K562 (cell line): ENCODE results near the gene DMGDH. TPM values are rescaled to one million over a fixed set of nuclear protein-coding genes. Genes with fewer than 3 reads are reported as not detected.
A peak's percentile ranks its signal among the peaks of the same experiment; 100 is the strongest.

Experiments
- ATAC-seq: fragments of 200-7000 bp; cut with Tn5 transposase; 3 replicates; pipeline ENCODE4 v1.9.1; 2020; ENCODE audit warnings: moderate library complexity
- BruUV-seq: library from RNA; stranded (reverse); fragments of 400-500 nt; replicated peaks from 2 replicates; lab custom pipeline; 2021; lab: Mats Ljungman, UMichigan
- CTCF ChIA-PET: fragments of 300-600 bp; formaldehyde crosslinking; extraction: SDS; loops from one replicate; lab custom pipeline; 2021; ENCODE audit warnings: low intra/inter-chr PET ratio; lab: Yijun Ruan, JAX
- POLR2A ChIA-PET: fragments of 300-600, 350-650 bp; sonication (Branson Sonifier 250); formaldehyde crosslinking; extraction: SDS; loops from one replicate; lab custom pipeline; 2021; ENCODE audit warnings: antibody characterized with exemption, inconsistent platforms; lab: Yijun Ruan, JAX
- DNase-seq, 4 experiments: peaks; one replicate each; pipeline versions ENCODE4 v3.0.0 to v3.0.0-alpha.2; 2011 to 2018; ENCODE audit warnings: low spot score in 3 of 4, mixed read lengths in 3 of 4; ENCODE audit errors: extremely low read depth in 1 of 4
- FAIRE-seq: peaks from 2 replicates; lab custom pipeline; 2011; peaks lifted over from hg19 to GRCh38; lab: Jason Lieb, UNC
- H2AFZ ChIP-seq: 2 replicates; pipeline ENCODE4 v1.6.0; 2011; ENCODE audit warnings: low read depth, low read length, control low read depth, inconsistent platforms
- H3K27ac ChIP-seq: fragments of 200-600 bp; 3 replicates; pipeline ENCODE4 v1.8.0; 2011; ENCODE audit warnings: low read depth, mild to moderate bottlenecking, control low read depth, inconsistent platforms, low read length, moderate library complexity, mixed read lengths; ENCODE audit errors: extremely low read depth
- H3K27me3 ChIP-seq, 2 experiments: fragments of 300-600 bp in 1 of 2; 2 replicates in 1 of 2; 3 replicates in 1 of 2; pipeline versions ENCODE4 v1.6.0 to v1.8.0; 2011; ENCODE audit warnings: inconsistent platforms in 2 of 2, low read length in 2 of 2, mild to moderate bottlenecking in 1 of 2, mixed read lengths in 1 of 2, moderate library complexity in 1 of 2; ENCODE audit not compliant: control insufficient read depth in 2 of 2, insufficient read depth in 2 of 2
- H3K36me3 ChIP-seq: fragments of 300-600 bp; 3 replicates; pipeline ENCODE4 v1.8.0; 2011; ENCODE audit warnings: mild to moderate bottlenecking, low read length, inconsistent platforms; ENCODE audit not compliant: control insufficient read depth, insufficient read depth
- H3K4me1 ChIP-seq, 2 experiments: fragments of 200-600 bp in 1 of 2; replicated peaks in 1 of 2; 2 replicates in 1 of 2; 3 replicates in 1 of 2; pipeline versions ENCODE4 v1.5.1 to v1.8.0; 2011; ENCODE audit warnings: inconsistent platforms in 2 of 2, low read length in 2 of 2, mild to moderate bottlenecking in 1 of 2, mixed read lengths in 1 of 2, moderate library complexity in 1 of 2; ENCODE audit not compliant: control insufficient read depth in 2 of 2, insufficient read depth in 2 of 2
- H3K4me2 ChIP-seq: 2 replicates; pipeline ENCODE4 v1.6.1; 2011; ENCODE audit warnings: low read length, control low read depth, inconsistent platforms, mixed read lengths; ENCODE audit not compliant: insufficient read depth
- H3K4me3 ChIP-seq: fragments of 200-600 bp; sonication (generic), shearing (Covaris generic); 2 replicates; pipeline ENCODE4 v1.5.1; 2016; ENCODE audit warnings: control low read depth, inconsistent platforms
- H3K79me2 ChIP-seq: fragments of 200-600 bp; 3 replicates; pipeline ENCODE4 v1.8.0; 2011; ENCODE audit warnings: low read length, inconsistent platforms; ENCODE audit not compliant: control insufficient read depth, insufficient read depth
- H3K9ac ChIP-seq, 2 experiments: 2 replicates each; pipeline versions ENCODE4 v1.6.0 to v1.6.1; 2011; ENCODE audit warnings: low read depth in 2 of 2, low read length in 2 of 2, control low read depth in 1 of 2, inconsistent platforms in 1 of 2, mild to moderate bottlenecking in 1 of 2, mixed read lengths in 1 of 2; ENCODE audit not compliant: insufficient read depth in 1 of 2
- H3K9me1 ChIP-seq: one replicate; pipeline ENCODE4 v1.6.0; 2011; ENCODE audit warnings: inconsistent platforms, mild to moderate bottlenecking, low read length, moderate library complexity; ENCODE audit not compliant: control insufficient read depth, insufficient read depth
- H3K9me3 ChIP-seq: replicated peaks from 2 replicates; pipeline ENCODE4 v1.5.1; 2011; ENCODE audit warnings: low read depth, low read length, inconsistent platforms; ENCODE audit not compliant: control insufficient read depth, insufficient read depth
- H4K20me1 ChIP-seq: replicated peaks from 2 replicates; pipeline ENCODE4 v1.6.1; 2011; ENCODE audit warnings: low read length, inconsistent platforms, mixed read lengths; ENCODE audit not compliant: control insufficient read depth, insufficient read depth
- CXXC5 ChIP-seq: fragments of 250-450 bp; sonication (Bioruptor Pico); IDR thresholded peaks from 2 replicates; pipeline ENCODE4 v1.8.0; 2022; ENCODE audit warnings: inconsistent platforms, mild to moderate bottlenecking, moderate library complexity
- HNRNPLL ChIP-seq: fragments of 200-400 bp; formaldehyde crosslinking; IDR thresholded peaks from 2 replicates; pipeline ENCODE4 v1.6.1; 2017; ENCODE audit warnings: low read length, low read depth, mild to moderate bottlenecking; ENCODE audit not compliant: poor library complexity, severe bottlenecking
- MITF ChIP-seq: IDR thresholded peaks from 2 replicates; pipeline ENCODE4 v1.6.1; 2014; ENCODE audit warnings: antibody characterized with exemption
- NBN ChIP-seq: fragments of 450-650 bp; IDR thresholded peaks from 2 replicates; pipeline ENCODE4 v1.6.1; 2016; ENCODE audit warnings: low read depth, mild to moderate bottlenecking
- REST ChIP-seq, 2 experiments: fragments of 450-650 bp; formaldehyde crosslinking in 1 of 2; IDR thresholded peaks; 2 replicates each; pipeline versions ENCODE4 v1.4.0 to v1.6.1; 2014 to 2020; ENCODE audit warnings: mild to moderate bottlenecking in 2 of 2, borderline replicate concordance in 1 of 2, low read depth in 1 of 2
- SAFB2 ChIP-seq: fragments of 200-400 bp; formaldehyde crosslinking; IDR thresholded peaks from 2 replicates; pipeline ENCODE4 v1.6.1; 2018; ENCODE audit warnings: borderline replicate concordance, low read length, low read depth, moderate library complexity; ENCODE audit not compliant: severe bottlenecking
- SREBF2 ChIP-seq: sonication (generic); formaldehyde crosslinking; IDR thresholded peaks from 2 replicates; pipeline ENCODE4 v1.4.0; 2020; ENCODE audit warnings: mild to moderate bottlenecking, missing genetic modification reagents
- ZNF24 ChIP-seq: fragments of 450-650 bp; IDR thresholded peaks from 2 replicates; pipeline ENCODE4 v1.6.1; 2016
- ZSCAN32 ChIP-seq: fragments of 450-650 bp; formaldehyde crosslinking; IDR thresholded peaks from 2 replicates; pipeline ENCODE4 v1.4.0; 2020; ENCODE audit warnings: mild to moderate bottlenecking, moderate library complexity
- WGBS: fragments of 100-300 bp; shearing (Covaris generic); methylation state at CpG from one replicate; pipeline ENCODE4 v1.1.6; 2016; ENCODE audit warnings: low coverage, mixed read lengths; ENCODE audit not compliant: insufficient coverage; ENCODE audit errors: missing lambda C conversion rate; 5-methylcytosine and 5-hydroxymethylcytosine counted together
- in situ Hi-C: fragments of 300-500 bp; cut with MboI; formaldehyde crosslinking; loops from 4 replicates; pipeline ENCODE4 v1.15.0; 2018; ENCODE audit warnings: inconsistent platforms, mixed read lengths
- intact Hi-C: fragments of 100-400 bp; cut with micrococcal nuclease; formaldehyde crosslinking; loops from 2 replicates; pipeline ENCODE4 v1.14.2; 2022
- polyA plus RNA-seq, 8 experiments: library from polyadenylated mRNA; depleted of rRNA in 4 of 8; stranded (reverse) in 5 of 8; unstranded in 3 of 8; fragments of >200 nt; fragmentation: Nextera tagmentation in 2 of 8; fragmentation: Illumina TruSeq in 1 of 8; extraction: Ambion mirVana in 2 of 8; extraction: Trizol in 1 of 8; gene quantifications; 2 replicates each; pipeline versions ENCODE4 v1.2.1 to v1.2.3, GENCODE V29; 2011 to 2014; ENCODE audit warnings: inconsistent platforms in 1 of 8, missing spikeins in 1 of 8
- total RNA-seq, 7 experiments: library from RNA; depleted of rRNA in 6 of 7; stranded (reverse); fragments of >200 nt in 6 of 7; fragmentation: Illumina TruSeq in 2 of 7; extraction: Trizol in 2 of 7; gene quantifications; 2 replicates each; pipeline versions ENCODE4 v1.2.1 to v1.2.3, GENCODE V29; 2011 to 2021; ENCODE audit warnings: low replicate concordance in 1 of 7
- TF ChIP-seq, protein P1 (sequence below): sonication (generic); formaldehyde crosslinking; IDR thresholded peaks from 2 replicates; pipeline ENCODE4 v1.8.0; 2022; ENCODE audit warnings: missing genetic modification reagents, mild to moderate bottlenecking, borderline replicate concordance

The DMGDH gene
- total and polyA plus RNA-seq, 9 of the 15 experiments (the other 6 are each of a cell fraction or from before 2014, with no cell fraction given): 0.13 to 0.58 TPM; not detected in 7

- Histone ChIP-seq H4K20me1 (no peaks in the 10 kb centered on the region), H3K4me2 (no peak overlapping the region), H3K27ac (no peak overlapping the region), H3K36me3 (no peaks in the 10 kb centered on the region), H3K79me2 (no peaks in the 10 kb centered on the region), H3K9me3 (no peaks in the 10 kb centered on the region), H2AFZ (peak overlapping the region; percentile 18; the same call in 1 of the 2 replicates), H3K4me1 (no peaks in the 10 kb centered on the region; a peak in 1 of 5 replicates), H3K4me3 (no peak overlapping the region), H3K9ac (no peak overlapping the region), H3K27me3 (no peaks in the 10 kb centered on the region; a peak in 2 of 5 replicates), H3K9me1 (no peaks in the 10 kb centered on the region)
- 17% methylated on average over 14 of the region's 14 CpGs for WGBS
- POLR2A ChIA-PET: interaction anchor here (0.7 to 1.3 kb wide), 4 partner anchors 9 to 112 kb away, joined by 3 to 10 read pairs (median 3); no protein-coding TSS in a partner anchor
- BruUV-seq: no TSS peak
- CTCF ChIA-PET: interaction anchor here (0.5 to 2.8 kb wide), 7 partner anchors 89 to 1063 kb away, joined by 3 to 32 read pairs (median 5); no protein-coding TSS in a partner anchor
- in situ Hi-C loops (loop anchor here (10.0 to 25.0 kb wide), 2 partner anchors 454 to 1291 kb away; partner anchors contain the start of gene SPZ1), intact Hi-C loops (loop anchor here (1.0 to 10.0 kb wide), 2 partner anchors 121 to 834 kb away; no protein-coding TSS in a partner anchor)
- peak; percentile 91 for ATAC-seq
- peak; percentile 86 for FAIRE-seq
- peak; percentile 18 to 61 (median 40) for DNase-seq
- TF ChIP-seq SREBF2 (CRISPR knock-in tag) (no peak), MITF (no peak), ZSCAN32 (no peak), SAFB2 (no peak), REST (IDR thresholded peaks at IDR 0.05; ENCODE audit: borderline replicate concordance) (peak; percentile 67; the same call in 1 of the 2 replicates), REST (CRISPR knock-in tag; IDR thresholded peaks at IDR 0.05; ENCODE audit: low read depth) (no peak), HNRNPLL (peak; percentile 53), NBN (no peak), CXXC5 (CRISPR knock-in tag) (peak; percentile 31; the same call in 1 of the 2 replicates), ZNF24 (peak; percentile 81; the same call in 1 of the 2 replicates)
- TF ChIP-seq, protein P1, sequence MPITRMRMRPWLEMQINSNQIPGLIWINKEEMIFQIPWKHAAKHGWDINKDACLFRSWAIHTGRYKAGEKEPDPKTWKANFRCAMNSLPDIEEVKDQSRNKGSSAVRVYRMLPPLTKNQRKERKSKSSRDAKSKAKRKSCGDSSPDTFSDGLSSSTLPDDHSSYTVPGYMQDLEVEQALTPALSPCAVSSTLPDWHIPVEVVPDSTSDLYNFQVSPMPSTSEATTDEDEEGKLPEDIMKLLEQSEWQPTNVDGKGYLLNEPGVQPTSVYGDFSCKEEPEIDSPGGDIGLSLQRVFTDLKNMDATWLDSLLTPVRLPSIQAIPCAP (CRISPR knock-in tag): no peak
Observed at GRCh38 chr5:79020861-79021561, 48.5 kb downstream of the DMGDH start.
